Epithelial cell of esophagus (primary cell): ENCODE results near the gene PROK2.

Source experiments
- DNase-seq: peaks from one replicate; pipeline ENCODE4 v3.0.0; 2010; ENCODE audit warnings: low read depth
- H3K4me3 ChIP-seq: 2 replicates; pipeline ENCODE4 v1.5.1; 2011; ENCODE audit warnings: mild to moderate bottlenecking, low read length, control low read depth
- CTCF ChIP-seq: IDR thresholded peaks from 2 replicates; pipeline ENCODE4 v1.5.1; 2011; ENCODE audit warnings: low read depth, mild to moderate bottlenecking, low read length, control low read depth, inconsistent platforms; ENCODE audit not compliant: insufficient read depth; ENCODE audit errors: missing control alignments

Gene PROK2

DNA sequence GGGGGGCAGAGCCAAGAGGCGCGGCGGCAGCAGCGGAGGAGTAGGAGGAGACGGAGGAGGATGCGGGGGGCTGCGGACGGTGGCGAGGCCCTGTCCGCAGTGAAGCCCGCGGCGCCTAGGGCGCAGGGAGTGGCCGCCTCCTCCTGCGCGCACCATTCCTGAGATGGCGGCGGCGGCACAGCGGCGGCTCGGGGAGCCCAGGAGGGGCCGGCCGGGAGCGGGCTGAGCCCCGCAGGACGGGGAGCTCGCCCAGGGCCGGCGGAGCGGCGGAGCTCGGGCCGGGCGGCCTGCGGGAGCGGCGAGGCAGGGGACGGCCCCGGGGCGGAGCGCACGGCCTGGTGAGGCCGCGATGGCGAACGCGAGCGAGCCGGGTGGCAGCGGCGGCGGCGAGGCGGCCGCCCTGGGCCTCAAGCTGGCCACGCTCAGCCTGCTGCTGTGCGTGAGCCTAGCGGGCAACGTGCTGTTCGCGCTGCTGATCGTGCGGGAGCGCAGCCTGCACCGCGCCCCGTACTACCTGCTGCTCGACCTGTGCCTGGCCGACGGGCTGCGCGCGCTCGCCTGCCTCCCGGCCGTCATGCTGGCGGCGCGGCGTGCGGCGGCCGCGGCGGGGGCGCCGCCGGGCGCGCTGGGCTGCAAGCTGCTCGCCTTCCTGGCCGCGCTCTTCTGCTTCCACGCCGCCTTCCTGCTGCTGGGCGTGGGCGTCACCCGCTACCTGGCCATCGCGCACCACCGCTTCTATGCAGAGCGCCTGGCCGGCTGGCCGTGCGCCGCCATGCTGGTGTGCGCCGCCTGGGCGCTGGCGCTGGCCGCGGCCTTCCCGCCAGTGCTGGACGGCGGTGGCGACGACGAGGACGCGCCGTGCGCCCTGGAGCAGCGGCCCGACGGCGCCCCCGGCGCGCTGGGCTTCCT is 31.0 kb downstream of the PROK2 start, which contains the start of gene GPR27:
TSS of gene GPR27 (plus strand) at position 155 of the 909 bp plus-strand sequence. CDS start at position 350, 195 bp downstream.
- peak within 1 kb of the TSS; percentile 25 for H3K4me3 ChIP-seq
- peak; percentile 54 for DNase-seq

GRCh38 chr3:71752831-71753700 is 31.9 kb downstream of the PROK2 start:
- no peak for TF ChIP-seq CTCF
- no peak overlapping the region for H3K4me3 ChIP-seq
- DNase-seq, result no peak

More for the DNA sequence above, 31.0 kb downstream of the PROK2 start, which contains the start of gene GPR27:
- TF ChIP-seq CTCF, result no peak

GRCh38 chr3:71751602-71752001 is 33.3 kb downstream of the PROK2 start:
- no peak overlapping the region for H3K4me3 ChIP-seq
- no peak for DNase-seq
- TF ChIP-seq CTCF, result no peak

GRCh38 chr3:71744738-71745137 is 40.2 kb downstream of the PROK2 start:
- no peak overlapping the region for H3K4me3 ChIP-seq
- no peak for DNase-seq
- TF ChIP-seq CTCF, result no peak

DNA sequence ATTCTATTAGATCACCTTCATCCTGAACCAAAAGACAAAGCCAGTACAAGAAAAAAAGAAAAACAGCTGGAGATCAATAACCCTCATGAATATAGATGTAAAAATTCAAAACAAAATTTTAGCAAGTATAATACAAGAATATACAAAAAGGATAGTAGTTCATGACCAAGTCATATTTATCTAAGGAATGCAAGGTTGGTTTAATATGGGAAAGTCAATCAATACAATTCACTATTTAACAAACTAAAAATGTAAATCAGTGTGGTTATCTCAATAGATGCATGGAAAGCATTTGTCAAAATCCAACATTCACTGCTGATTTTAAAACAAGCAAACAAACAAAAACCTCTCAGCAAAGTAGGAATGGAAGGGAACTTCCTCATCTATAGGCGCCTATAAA is 42.3 kb downstream of the PROK2 start:
- DNase-seq, result no peak
- H3K4me3 ChIP-seq, result no peak overlapping the region
- no peak for TF ChIP-seq CTCF

DNA sequence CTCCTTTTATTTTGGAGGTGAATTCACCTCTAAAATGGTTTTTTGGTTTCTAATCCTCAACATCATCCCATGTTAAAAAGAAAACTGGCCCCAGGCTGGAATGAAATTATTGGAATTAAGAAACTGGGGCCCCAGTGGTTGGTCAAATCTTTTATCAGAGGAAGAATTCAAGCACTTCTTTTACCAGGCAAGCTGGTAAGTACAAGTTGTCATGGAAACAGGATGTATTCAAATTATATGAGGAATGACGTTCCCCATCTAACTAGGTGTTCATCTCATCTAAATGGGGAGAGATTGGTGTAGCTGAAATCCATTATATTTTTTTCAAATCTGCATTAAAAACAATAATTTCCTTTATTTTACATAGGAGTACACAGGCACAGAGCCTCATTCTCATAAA is 50.1 kb downstream of the PROK2 start:
- TF ChIP-seq CTCF, result no peak
- DNase-seq, result no peak
- H3K4me3 ChIP-seq, result no peak overlapping the region
